Ishikawa (cell line): ENCODE results near the gene CD47.

Experiments
- CEBPB ChIP-seq: IDR thresholded peaks from 2 replicates; pipeline ENCODE4 v1.6.1; 2012
- CREB1 ChIP-seq: IDR thresholded peaks from 2 replicates; pipeline ENCODE4 v1.6.1; 2012; ENCODE audit warnings: low read depth
- EGR1 ChIP-seq: IDR thresholded peaks from 2 replicates; pipeline ENCODE4 v1.6.1; 2012
- EP300 ChIP-seq: IDR thresholded peaks from 2 replicates; pipeline ENCODE4 v1.6.1; 2012; ENCODE audit warnings: borderline replicate concordance
- FOXM1 ChIP-seq: IDR thresholded peaks from 2 replicates; pipeline ENCODE4 v1.6.1; 2012; ENCODE audit warnings: low read depth, borderline replicate concordance
- MAX ChIP-seq: IDR thresholded peaks from 2 replicates; pipeline ENCODE4 v1.6.1; 2012
- NFIC ChIP-seq: IDR thresholded peaks from 2 replicates; pipeline ENCODE4 v1.6.1; 2012
- RAD21 ChIP-seq: IDR thresholded peaks from 2 replicates; pipeline ENCODE4 v1.6.1; 2012; ENCODE audit warnings: low read depth
- REST ChIP-seq: IDR thresholded peaks from 2 replicates; pipeline ENCODE4 v1.6.1; 2012; ENCODE audit warnings: low read depth, mild to moderate bottlenecking
- TAF1 ChIP-seq: IDR thresholded peaks from 2 replicates; pipeline ENCODE4 v1.6.1; 2012; ENCODE audit warnings: low read depth, mild to moderate bottlenecking
- TCF12 ChIP-seq: IDR thresholded peaks from 2 replicates; pipeline ENCODE4 v1.6.1; 2012; ENCODE audit warnings: low read depth
- TEAD4 ChIP-seq: IDR thresholded peaks from 2 replicates; pipeline ENCODE4 v1.6.1; 2012
- USF1 ChIP-seq: IDR thresholded peaks from 2 replicates; pipeline ENCODE4 v1.6.1; 2012
- YY1 ChIP-seq: IDR thresholded peaks from 2 replicates; pipeline ENCODE4 v1.6.1; 2012; ENCODE audit warnings: low read depth
- ZBTB7A ChIP-seq: IDR thresholded peaks from 2 replicates; pipeline ENCODE4 v1.6.1; 2012; ENCODE audit warnings: low read depth

Gene CD47

GRCh38 chr3:108046247-108046646 is 44.6 kb downstream of the CD47 start:
- TF ChIP-seq MAX: no peak
- no peak for TF ChIP-seq ZBTB7A
- no peak for TF ChIP-seq TAF1
- no peak for TF ChIP-seq NFIC
- no peak for TF ChIP-seq RAD21
- no peak for TF ChIP-seq CREB1
- no peak for TF ChIP-seq TCF12

DNA sequence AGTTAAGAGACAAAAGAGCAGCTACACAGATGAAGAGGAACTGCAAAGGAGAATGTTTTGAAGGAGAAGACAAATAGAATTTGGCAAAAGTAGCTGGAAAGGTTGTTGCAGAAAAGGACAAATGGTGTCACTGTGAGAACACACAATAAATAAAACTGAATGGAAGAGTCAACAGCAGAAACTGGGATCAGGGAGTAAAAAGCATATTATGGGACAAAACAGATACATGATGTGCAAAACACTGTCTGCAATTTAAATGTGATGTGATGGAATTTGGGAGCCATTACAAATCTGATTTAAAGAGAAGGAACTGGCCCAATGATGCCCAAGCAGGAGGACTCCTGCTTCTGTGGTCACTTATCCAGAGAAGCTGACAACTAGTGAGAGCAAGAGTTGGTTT is 46.1 kb downstream of the CD47 start:
- TF ChIP-seq CREB1 (no peak), TAF1 (no peak), MAX (no peak), FOXM1 (no peak), NFIC (no peak), RAD21 (no peak), CEBPB (no peak), REST (no peak), EP300 (no peak), ZBTB7A (no peak), TCF12 (no peak), YY1 (no peak), USF1 (no peak), TEAD4 (no peak)

DNA sequence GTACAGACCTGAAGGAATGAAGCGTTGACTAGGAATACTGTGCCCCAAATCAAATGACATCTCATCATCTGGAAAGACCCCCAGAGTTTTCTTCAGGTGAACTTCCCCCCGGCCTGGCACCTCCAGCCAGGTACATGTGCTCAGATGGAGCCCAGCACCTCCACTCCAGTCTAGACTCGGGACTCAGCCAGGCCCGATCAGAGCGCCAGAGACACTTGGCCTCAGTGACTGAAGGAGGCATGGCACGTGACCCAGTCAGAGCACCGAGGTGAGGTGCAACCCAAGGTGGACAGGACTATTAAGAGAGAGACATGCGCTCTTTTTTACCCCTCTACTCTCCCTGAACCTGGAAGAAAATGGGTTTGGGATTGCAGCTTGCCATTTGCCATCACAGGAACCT is 48.5 kb downstream of the CD47 start:
- TF ChIP-seq REST (no peak), RAD21 (no peak), FOXM1 (no peak), YY1 (no peak), ZBTB7A (no peak), TAF1 (no peak)

- TF ChIP-seq CREB1 (no peak), EP300 (no peak), RAD21 (no peak), REST (no peak), MAX (no peak), USF1 (no peak), NFIC (no peak), CEBPB (no peak), TEAD4 (no peak), EGR1 (no peak), FOXM1 (no peak), YY1 (no peak), TAF1 (no peak), ZBTB7A (no peak), TCF12 (no peak)
These were observed 49.6 kb downstream of the CD47 start for GRCh38 chr3:108041253-108041652.

GRCh38 chr3:108037770-108038169 is 53.1 kb downstream of the CD47 start:
- TF ChIP-seq MAX: no peak
- TF ChIP-seq ZBTB7A: no peak
- no peak for TF ChIP-seq FOXM1
- TF ChIP-seq RAD21: no peak
- TF ChIP-seq TEAD4: no peak
- TF ChIP-seq USF1: no peak
- TF ChIP-seq CREB1: no peak
- TF ChIP-seq NFIC: no peak
- no peak for TF ChIP-seq CEBPB
- no peak for TF ChIP-seq TCF12
- no peak for TF ChIP-seq TAF1
- no peak for TF ChIP-seq EP300
- TF ChIP-seq REST: no peak
- no peak for TF ChIP-seq EGR1
- TF ChIP-seq YY1: no peak
